Smooth muscle cell of the pulmonary artery (primary cell): ENCODE data around the gene LYZL6. TPM values are rescaled to one million over a fixed set of nuclear protein-coding genes. Genes with fewer than 3 reads are reported as not detected.

Source experiments
- total RNA-seq: library from RNA; depleted of rRNA; stranded (reverse); fragments of >200 nt; gene quantifications from 2 replicates; pipeline ENCODE4 v1.2.3, GENCODE V29; 2014

LYZL6 gene, protein sequence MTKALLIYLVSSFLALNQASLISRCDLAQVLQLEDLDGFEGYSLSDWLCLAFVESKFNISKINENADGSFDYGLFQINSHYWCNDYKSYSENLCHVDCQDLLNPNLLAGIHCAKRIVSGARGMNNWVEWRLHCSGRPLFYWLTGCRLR
- total RNA-seq: not detected in 2 replicates

DNA sequence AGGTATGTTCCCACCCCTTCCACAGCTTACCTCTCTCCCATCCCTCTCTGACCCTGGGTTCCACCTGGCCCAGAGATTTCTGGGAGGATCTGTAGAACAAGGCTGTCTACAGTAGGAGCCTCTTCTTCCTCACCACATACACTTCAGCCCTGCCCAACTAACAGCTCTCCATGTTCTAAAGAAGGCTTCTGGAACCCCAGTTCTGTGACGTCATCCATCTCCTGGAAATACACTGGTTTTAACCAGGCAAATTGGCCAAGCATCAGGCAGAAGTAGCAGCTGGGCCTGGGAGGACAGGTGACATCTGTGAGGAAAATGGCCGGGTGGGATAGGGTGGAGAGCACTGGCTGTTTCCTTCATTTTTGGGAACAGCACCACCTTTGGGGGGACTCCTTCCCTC is at the start of gene LYZL6:
LYZL6 (minus strand) TSS at position 177 of the 400 bp plus-strand sequence. CDS start 4,357 bp downstream, outside the sequence.

DNA sequence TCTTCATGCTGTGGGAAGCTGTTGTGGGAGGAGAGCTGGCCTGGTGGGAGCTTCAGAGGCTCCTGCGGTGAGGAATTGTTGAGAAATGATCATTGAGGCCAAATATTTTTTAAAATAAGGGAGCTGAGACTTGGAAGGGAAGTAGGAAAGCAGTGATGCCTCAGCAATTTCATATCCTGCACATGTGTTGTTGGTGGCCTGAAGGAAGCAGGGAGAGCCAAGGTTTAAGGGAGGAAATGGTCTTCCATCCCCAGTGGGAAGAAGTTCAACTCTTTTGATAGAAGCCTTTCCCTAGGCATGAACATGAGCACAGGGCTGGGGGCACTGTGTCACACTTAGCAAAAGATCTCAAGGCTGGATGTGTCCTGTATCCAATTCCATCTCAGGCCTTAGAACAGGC is 43.1 kb upstream of the LYZL6 start, which contains the start of gene CCL14:
CCL14 (minus strand) TSS at position 87 of the 400 bp plus-strand sequence; CDS start at position 7, 80 bp downstream.

DNA sequence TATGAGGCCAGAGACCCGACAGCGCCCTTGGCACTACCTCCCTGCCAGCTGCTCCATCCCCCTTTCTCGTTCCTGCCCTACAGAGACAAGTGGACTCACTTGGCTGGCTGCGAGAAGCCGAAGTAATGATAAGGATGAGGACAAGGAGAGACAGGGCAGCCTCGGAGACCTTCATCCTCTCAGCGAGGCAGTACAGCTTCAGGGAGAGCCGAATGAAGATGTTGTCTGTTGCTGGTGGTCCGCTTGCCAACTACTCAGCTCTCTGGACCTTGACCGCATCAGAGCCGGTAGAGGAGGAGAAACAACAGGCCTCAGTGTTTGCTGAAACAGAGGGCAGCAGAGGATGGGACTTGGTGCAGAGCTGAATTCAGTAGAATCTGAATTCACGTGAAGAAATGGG is 37.7 kb upstream of the LYZL6 start, which contains the start of gene CCL16:
CCL16 (minus strand) TSS at position 252 of the 400 bp plus-strand sequence; CDS start at position 175, 77 bp downstream.

DNA sequence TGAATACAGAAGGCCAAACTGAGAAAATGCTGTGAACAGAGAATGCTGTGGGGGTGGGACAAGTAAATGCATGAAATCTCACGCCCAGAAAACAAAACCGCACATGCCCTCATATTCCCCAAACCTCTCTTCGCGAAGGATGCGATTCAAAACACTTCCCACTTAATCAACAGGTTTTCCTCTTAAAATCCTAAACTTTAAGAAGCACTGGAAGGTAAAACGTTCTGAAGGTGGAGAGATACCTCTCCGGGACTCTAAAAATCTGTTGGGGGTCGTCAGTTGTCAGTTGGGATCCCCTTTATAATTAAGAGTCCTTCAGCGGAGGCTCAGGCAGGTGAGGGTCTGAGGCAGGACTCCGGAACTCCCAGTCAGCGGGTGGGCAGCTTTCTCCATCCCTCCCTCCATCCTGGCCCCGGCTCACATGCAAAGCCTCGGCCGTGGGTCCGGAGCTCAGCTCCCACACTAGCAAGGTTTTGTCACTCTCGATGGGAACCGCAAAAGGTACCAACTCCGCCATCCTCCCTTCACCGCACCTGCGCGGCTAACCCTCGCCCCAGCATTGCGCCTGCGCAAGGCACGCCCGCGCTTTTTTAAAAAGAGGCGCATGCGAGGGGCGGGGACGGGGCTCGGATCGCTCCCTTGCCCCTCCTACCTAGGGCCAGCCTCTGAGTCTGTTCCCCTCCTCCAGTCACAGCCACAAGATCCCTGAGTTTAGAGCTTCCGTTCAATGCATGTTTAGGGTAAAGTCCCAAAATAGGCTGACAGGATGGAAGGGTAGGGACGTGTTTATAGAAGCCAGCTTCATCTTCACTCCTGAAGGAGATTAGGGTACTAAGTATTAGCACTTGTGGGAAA is 13.1 kb downstream of the LYZL6 start, which contains the start of gene RDM1:
RDM1 (minus strand) TSS at position 563 of the 855 bp plus-strand sequence; CDS start at position 517, 46 bp downstream.

Other genes starting within 250 kb of the LYZL6 start
- gene RASL10B, start 212.1 kb downstream of the LYZL6 start, total RNA-seq: 2.0 and 3.0 TPM in 2 replicates
- 0.07 and 0.10 TPM in 2 replicates for gene GAS2L2, start 190.5 kb downstream of the LYZL6 start, total RNA-seq
- gene C17orf50, start 182.8 kb downstream of the LYZL6 start, total RNA-seq: not detected in 2 replicates
- 0.65 and 1.8 TPM in 2 replicates for gene MMP28, start 148.1 kb downstream of the LYZL6 start, total RNA-seq
- 109 and 127 TPM in 2 replicates for gene TAF15, start 134.2 kb downstream of the LYZL6 start, total RNA-seq
- not detected in 2 replicates for gene HEATR9, start 74.8 kb downstream of the LYZL6 start, total RNA-seq
- 0.07 TPM in 1 of 2 replicates, not detected in the other for gene CCL5, start 63.4 kb downstream of the LYZL6 start, total RNA-seq
- 0.59 TPM in 1 of 2 replicates, not detected in the other for gene RDM1, start 12.9 kb downstream of the LYZL6 start, total RNA-seq
- not detected in 2 replicates for gene CCL16, start 37.8 kb upstream of the LYZL6 start, total RNA-seq
- gene CCL14, start 43.0 kb upstream of the LYZL6 start, total RNA-seq: not detected in 2 replicates
- not detected in 2 replicates for gene CCL15, start 57.8 kb upstream of the LYZL6 start, total RNA-seq
- gene CCL23, start 74.3 kb upstream of the LYZL6 start, total RNA-seq: not detected in 2 replicates
- not detected in 2 replicates for gene CCL18, start 120.6 kb upstream of the LYZL6 start, total RNA-seq
- gene CCL3, start 146.4 kb upstream of the LYZL6 start, total RNA-seq: not detected in 2 replicates
- gene CCL4, start 160.1 kb upstream of the LYZL6 start, total RNA-seq: not detected in 2 replicates
- gene TBC1D3B, start 232.9 kb upstream of the LYZL6 start, total RNA-seq: 1.5 and 4.9 TPM in 2 replicates